CD4-positive, alpha-beta T cell (primary cell): ENCODE data around the gene MAGI3. TPM values are rescaled to one million over a fixed set of nuclear protein-coding genes. Genes with fewer than 3 reads are reported as not detected.
A peak's percentile ranks its signal among the peaks of the same experiment; 100 is the strongest.

Experiments used
- ATAC-seq: fragments of 200-7000 bp; cut with Tn5 transposase; one replicate; pipeline ENCODE4 v1.10.0; 2022; ENCODE audit warnings: mild to moderate bottlenecking; ENCODE audit not compliant: poor library complexity
- CTCF ChIA-PET: fragments of 350-600 bp; sonication (Branson Sonifier 250); formaldehyde crosslinking; loops from one replicate; lab custom pipeline; 2021; ENCODE audit warnings: antibody characterized with exemption, inconsistent platforms; lab: Charles Lee
- POLR2A ChIA-PET: fragments of 350-600 bp; sonication (Branson Sonifier 250); formaldehyde crosslinking; loops from one replicate; lab custom pipeline; 2021; ENCODE audit warnings: antibody characterized with exemption, inconsistent platforms; lab: Charles Lee
- DNase-seq, 14 experiments: peaks; one replicate each; pipeline ENCODE4 v3.0.0-alpha.2; 2013 to 2020; ENCODE audit warnings: mixed read lengths in 2 of 14
- H3K27ac ChIP-seq, 2 donors: one replicate each; pipeline versions ENCODE4 v1.5.1 to v1.7.0; 2013; ENCODE audit warnings: low read length in 2 of 2, low read depth in 1 of 2, mild to moderate bottlenecking in 1 of 2
- H3K27me3 ChIP-seq, 2 experiments: 1 replicate in 1 of 2; 2 replicates in 1 of 2; pipeline versions ENCODE4 v1.6.1 to v1.7.0; 2013; ENCODE audit warnings: low read length in 2 of 2, control low read depth in 1 of 2, mild to moderate bottlenecking in 1 of 2, moderate library complexity in 1 of 2; ENCODE audit not compliant: insufficient read depth in 2 of 2, control insufficient read depth in 1 of 2
- H3K36me3 ChIP-seq: one replicate; pipeline ENCODE4 v1.6.1; 2013; ENCODE audit warnings: low read length, control low read depth; ENCODE audit not compliant: insufficient read depth
- H3K4me1 ChIP-seq: one replicate; pipeline ENCODE4 v1.6.1; 2013; ENCODE audit warnings: low read length, control low read depth; ENCODE audit not compliant: insufficient read depth
- H3K4me3 ChIP-seq: one replicate; pipeline ENCODE4 v1.5.1; 2013; ENCODE audit warnings: mild to moderate bottlenecking, low read length, moderate library complexity
- H3K9me3 ChIP-seq, 2 experiments: 1 replicate in 1 of 2; 2 replicates in 1 of 2; pipeline versions ENCODE4 v1.6.1 to v1.7.0; 2013; ENCODE audit warnings: low read length in 2 of 2, mild to moderate bottlenecking in 2 of 2, control low read depth in 1 of 2, moderate library complexity in 1 of 2; ENCODE audit not compliant: control insufficient read depth in 1 of 2, insufficient read depth in 1 of 2
- H3K27ac Mint-ChIP-seq: one replicate; pipeline ENCODE4 v1.8.0; 2020; ENCODE audit warnings: mixed read lengths
- H3K27me3 Mint-ChIP-seq: one replicate; pipeline ENCODE4 v1.8.0; 2021; ENCODE audit warnings: mixed read lengths
- H3K36me3 Mint-ChIP-seq: one replicate; pipeline ENCODE4 v1.8.0; 2021; ENCODE audit warnings: low read depth, mixed read lengths
- H3K4me1 Mint-ChIP-seq: one replicate; pipeline ENCODE4 v1.8.0; 2021; ENCODE audit warnings: low read depth, mixed read lengths
- H3K4me3 Mint-ChIP-seq: one replicate; pipeline ENCODE4 v1.8.0; 2020; ENCODE audit warnings: mild to moderate bottlenecking, mixed read lengths
- H3K9me3 Mint-ChIP-seq: one replicate; pipeline ENCODE4 v1.8.0; 2020; ENCODE audit warnings: mixed read lengths
- intact Hi-C, 2 experiments: fragments of 100-400 bp; cut with DNase I in 1 of 2; cut with micrococcal nuclease in 1 of 2; formaldehyde crosslinking; loops; one replicate each; pipeline versions ENCODE4 v1.15.1 to v1.9.0; 2023 to 2025; cut with DNase I, micrococcal nuclease
- total RNA-seq, 174 experiments: library from RNA in 2 of 174; stranded (reverse) in 2 of 174; gene quantifications; one replicate each; pipeline ENCODE4 v1.2.3 and lab custom pipeline; 2021 to 2026
- TF ChIP-seq, protein P1 (sequence below): fragments of 200-600 bp; IDR thresholded peaks from one replicate; pipeline ENCODE4 v1.8.0; 2022; ENCODE audit warnings: antibody characterized with exemption, mild to moderate bottlenecking

The MAGI3 gene
- total RNA-seq, 2 experiments from 2014 or later, result 6.7 to 8.7 TPM

DNA sequence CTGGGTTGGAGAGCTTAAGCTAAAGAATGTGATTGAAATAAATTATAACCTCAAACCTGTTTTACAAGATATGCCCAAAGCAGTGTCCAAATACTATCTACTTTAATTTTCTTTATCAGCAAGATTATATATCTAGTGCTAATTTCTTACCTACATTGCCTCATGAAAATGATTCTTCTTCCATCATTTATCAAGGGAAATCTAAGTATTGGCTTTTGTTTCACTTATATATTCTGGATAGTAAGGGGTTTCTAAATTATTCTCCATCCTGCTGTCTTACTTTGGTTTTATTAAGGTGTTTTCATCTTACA, 287.8 kb downstream of the MAGI3 start:
- Histone ChIP-seq H3K4me3 (no peak overlapping the region), H3K36me3 (no peaks in the 10 kb centered on the region), H3K9me3 (no peaks in the 10 kb centered on the region), H3K4me1 (no peaks in the 10 kb centered on the region), H3K27ac (no peak overlapping the region), H3K27me3 (no peaks in the 10 kb centered on the region)
- DNase-seq, result no peak
- ChIA-PET POLR2A (no interaction called here), CTCF (interaction anchor here (1.2 to 1.7 kb wide), 2 partner anchors 605 to 963 kb away, joined by 3 to 7 read pairs; partner anchors contain the start of genes LRIG2 and PPM1J)
- no peaks in the 10 kb centered on the region for H3K9me3 Mint-ChIP-seq
- intact Hi-C loops, result loop anchor here (1.0 to 10.0 kb wide), 5 partner anchors 538 to 961 kb away; partner anchors contain the start of gene PPM1J (in 1 of the 2)
- no peaks in the 10 kb centered on the region for H3K4me1 Mint-ChIP-seq
- H3K36me3 Mint-ChIP-seq, result peaks cover 12% of the 10 kb centered on the region
- no peak overlapping the region for H3K4me3 Mint-ChIP-seq
- H3K27ac Mint-ChIP-seq, result no peak overlapping the region
- TF ChIP-seq, protein P1, sequence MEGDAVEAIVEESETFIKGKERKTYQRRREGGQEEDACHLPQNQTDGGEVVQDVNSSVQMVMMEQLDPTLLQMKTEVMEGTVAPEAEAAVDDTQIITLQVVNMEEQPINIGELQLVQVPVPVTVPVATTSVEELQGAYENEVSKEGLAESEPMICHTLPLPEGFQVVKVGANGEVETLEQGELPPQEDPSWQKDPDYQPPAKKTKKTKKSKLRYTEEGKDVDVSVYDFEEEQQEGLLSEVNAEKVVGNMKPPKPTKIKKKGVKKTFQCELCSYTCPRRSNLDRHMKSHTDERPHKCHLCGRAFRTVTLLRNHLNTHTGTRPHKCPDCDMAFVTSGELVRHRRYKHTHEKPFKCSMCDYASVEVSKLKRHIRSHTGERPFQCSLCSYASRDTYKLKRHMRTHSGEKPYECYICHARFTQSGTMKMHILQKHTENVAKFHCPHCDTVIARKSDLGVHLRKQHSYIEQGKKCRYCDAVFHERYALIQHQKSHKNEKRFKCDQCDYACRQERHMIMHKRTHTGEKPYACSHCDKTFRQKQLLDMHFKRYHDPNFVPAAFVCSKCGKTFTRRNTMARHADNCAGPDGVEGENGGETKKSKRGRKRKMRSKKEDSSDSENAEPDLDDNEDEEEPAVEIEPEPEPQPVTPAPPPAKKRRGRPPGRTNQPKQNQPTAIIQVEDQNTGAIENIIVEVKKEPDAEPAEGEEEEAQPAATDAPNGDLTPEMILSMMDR, result peak; percentile 19
- H3K27me3 Mint-ChIP-seq, result no peaks in the 10 kb centered on the region
- ATAC-seq, result no peak

DNA sequence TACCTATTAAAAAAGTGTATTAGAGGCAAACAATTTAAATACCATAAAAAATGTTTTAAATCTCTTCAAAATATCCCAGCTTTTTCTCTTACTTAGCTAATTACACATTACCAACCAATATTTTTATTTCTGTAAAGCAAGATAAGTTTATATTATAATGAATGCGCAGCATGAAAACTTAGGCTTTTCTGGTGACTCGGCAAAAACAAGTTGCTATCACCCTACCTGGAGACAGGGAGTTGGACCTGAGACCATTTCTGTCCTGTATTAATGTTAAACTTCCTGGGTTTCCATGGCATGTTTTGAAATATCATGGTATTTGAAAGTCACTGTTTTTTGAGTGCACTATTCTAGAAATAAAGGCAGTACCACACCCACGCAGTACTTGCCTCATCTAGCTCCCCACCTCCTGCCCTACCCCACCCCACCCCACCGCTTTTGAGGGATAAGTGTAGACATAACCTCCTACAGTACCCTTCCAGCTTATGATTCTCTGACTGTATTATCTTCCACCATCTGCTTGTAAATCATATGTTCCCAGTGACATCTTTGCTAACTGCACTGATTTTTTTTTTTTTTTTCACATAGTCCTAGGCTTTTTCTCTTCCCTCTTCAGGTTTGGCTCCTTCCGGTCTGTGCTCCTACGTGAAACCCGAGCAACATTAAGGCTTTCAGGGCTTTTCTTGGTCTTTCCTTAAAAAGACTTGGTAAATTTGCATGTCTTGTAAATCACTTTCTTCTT, 291.5 kb downstream of the MAGI3 start:
- POLR2A ChIA-PET, result interaction anchor here (0.9 kb wide), 1 partner anchor 130 kb away, joined by 3 read pairs; the partner anchor contains the start of gene RSBN1
- Mint-ChIP-seq H3K4me3 (no peak overlapping the region), H3K27ac (no peak overlapping the region), H3K4me1 (no peaks in the 10 kb centered on the region), H3K27me3 (no peaks in the 10 kb centered on the region), H3K36me3 (peaks cover 24% of the 10 kb centered on the region), H3K9me3 (no peaks in the 10 kb centered on the region)
- CTCF ChIA-PET, result no interaction called here
- intact Hi-C loops, result loop anchor here in 1 of 2 experiments (2.0 kb wide), 1 partner anchor 15 kb away; no protein-coding TSS in a partner anchor
- no peaks in the 10 kb centered on the region for H3K4me1 ChIP-seq
- H3K36me3 ChIP-seq, result no peaks in the 10 kb centered on the region
- no peak for DNase-seq
- no peak overlapping the region for H3K4me3 ChIP-seq
- TF ChIP-seq, protein P1, result no peak
- no peaks in the 10 kb centered on the region for H3K27me3 ChIP-seq
- H3K9me3 ChIP-seq, result no peaks in the 10 kb centered on the region
- no peak overlapping the region for H3K27ac ChIP-seq
- no peak for ATAC-seq

DNA sequence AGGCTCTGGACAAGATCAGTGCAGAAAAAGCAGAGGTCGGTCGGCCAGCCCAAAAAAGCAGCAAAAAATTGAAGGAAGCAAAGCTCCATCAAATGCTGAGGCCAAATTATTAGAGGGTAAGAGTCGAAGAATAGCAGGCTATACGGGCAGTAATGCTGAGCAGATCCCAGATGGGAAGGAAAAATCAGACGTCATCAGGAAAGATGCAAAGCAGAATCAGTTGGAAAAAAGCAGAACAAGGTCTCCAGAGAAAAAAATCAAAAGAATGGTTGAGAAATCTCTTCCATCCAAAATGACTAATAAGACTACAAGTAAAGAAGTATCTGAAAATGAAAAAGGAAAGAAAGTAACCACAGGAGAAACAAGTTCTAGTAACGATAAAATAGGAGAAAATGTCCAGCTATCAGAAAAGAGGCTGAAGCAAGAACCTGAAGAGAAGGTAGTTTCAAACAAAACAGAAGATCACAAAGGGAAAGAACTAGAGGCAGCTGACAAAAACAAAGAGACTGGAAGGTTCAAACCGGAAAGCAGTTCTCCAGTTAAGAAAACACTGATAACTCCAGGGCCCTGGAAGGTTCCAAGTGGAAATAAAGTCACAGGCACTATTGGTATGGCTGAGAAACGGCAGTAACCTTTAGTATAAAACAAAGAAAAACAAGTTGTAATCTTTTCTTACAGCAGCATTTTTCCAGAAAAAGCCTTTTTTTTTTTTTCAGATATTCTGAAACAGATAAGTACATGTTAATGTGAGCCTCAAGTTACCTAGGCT, 293.3 kb downstream of the MAGI3 start:
- TF ChIP-seq, protein P1, result no peak
- ATAC-seq (no peak), DNase-seq (no peak)
- Histone ChIP-seq H3K27ac (no peak overlapping the region), H3K4me1 (no peaks in the 10 kb centered on the region), H3K36me3 (no peaks in the 10 kb centered on the region), H3K4me3 (no peak overlapping the region), H3K9me3 (no peaks in the 10 kb centered on the region), H3K27me3 (no peaks in the 10 kb centered on the region)
- ChIA-PET POLR2A (interaction anchor here (0.8 kb wide), 1 partner anchor 128 kb away, joined by 3 read pairs; no protein-coding TSS in a partner anchor), CTCF (no interaction called here)
- no peak overlapping the region for H3K4me3 Mint-ChIP-seq
- no peaks in the 10 kb centered on the region for H3K4me1 Mint-ChIP-seq
- intact Hi-C loops, result loop anchor here in 1 of 2 experiments (2.0 kb wide), 1 partner anchor 17 kb away; no protein-coding TSS in a partner anchor
- H3K27ac Mint-ChIP-seq, result no peak overlapping the region
- peaks cover 24% of the 10 kb centered on the region for H3K36me3 Mint-ChIP-seq
- H3K27me3 Mint-ChIP-seq, result no peaks in the 10 kb centered on the region
- no peaks in the 10 kb centered on the region for H3K9me3 Mint-ChIP-seq
